ENCODE measurements around the gene B3GALT5. TPM values are rescaled to one million over a fixed set of nuclear protein-coding genes. Genes with fewer than 3 reads are reported as not detected.

B3GALT5 gene
- 1 to 10 TPM in 2 of 3 donors, not detected in 1; 2.3 to 2.9 TPM for total RNA-seq

- H3K36me3 ChIP-seq = no peaks in the 10 kb centered on the region
- no peak for DNase-seq (ENCODE audit: low spot score in 2 of 2)
- H3K4me1 ChIP-seq = no peaks in the 10 kb centered on the region
- H3K4me3 ChIP-seq = peak within 1 kb of the TSS in 2 of 3 donors; percentile 52 to 66
- intact Hi-C loops (cut with DNase I; ENCODE audit: low total_unique reads) = no loop called here
- TF ChIP-seq CTCF (IDR thresholded peaks at IDR 0.05) (no peak), POLR2AphosphoS5 (IDR thresholded peaks at IDR 0.05) (no peak), POLR2A (IDR thresholded peaks at IDR 0.05) (no peak)
- no peaks in the 10 kb centered on the region for H3K9me3 ChIP-seq
- H3K27ac ChIP-seq = no peak within 1 kb of the TSS
- peaks cover 0 to 14% of the 10 kb centered on the region in 2 donors for H3K27me3 ChIP-seq
These were observed at the start of gene B3GALT5 for GRCh38 chr21:39612233-39613040. B3GALT5 (plus strand) TSS chr21:39612940; CDS start chr21:39660560, 47,620 bp downstream.

- H3K9me3 ChIP-seq = no peaks in the 10 kb centered on the region
- H3K4me3 ChIP-seq = no peak overlapping the region
- TF ChIP-seq POLR2A (IDR thresholded peaks at IDR 0.05) (no peak), CTCF (IDR thresholded peaks at IDR 0.05) (no peak), POLR2AphosphoS5 (IDR thresholded peaks at IDR 0.05) (no peak)
- H3K27me3 ChIP-seq = no peaks in the 10 kb centered on the region
- H3K27ac ChIP-seq = peak overlapping the region; percentile 10 to 63
- intact Hi-C loops (cut with DNase I; ENCODE audit: low total_unique reads) = no loop called here
- no peaks in the 10 kb centered on the region for H3K36me3 ChIP-seq
- DNase-seq (ENCODE audit: low spot score in 2 of 2) = peak in 1 of 2 donors; percentile 56
- H3K4me1 ChIP-seq = no peaks in the 10 kb centered on the region
These were observed 48.5 kb upstream of the B3GALT5 start for GRCh38 chr21:39564200-39564599.

DNA sequence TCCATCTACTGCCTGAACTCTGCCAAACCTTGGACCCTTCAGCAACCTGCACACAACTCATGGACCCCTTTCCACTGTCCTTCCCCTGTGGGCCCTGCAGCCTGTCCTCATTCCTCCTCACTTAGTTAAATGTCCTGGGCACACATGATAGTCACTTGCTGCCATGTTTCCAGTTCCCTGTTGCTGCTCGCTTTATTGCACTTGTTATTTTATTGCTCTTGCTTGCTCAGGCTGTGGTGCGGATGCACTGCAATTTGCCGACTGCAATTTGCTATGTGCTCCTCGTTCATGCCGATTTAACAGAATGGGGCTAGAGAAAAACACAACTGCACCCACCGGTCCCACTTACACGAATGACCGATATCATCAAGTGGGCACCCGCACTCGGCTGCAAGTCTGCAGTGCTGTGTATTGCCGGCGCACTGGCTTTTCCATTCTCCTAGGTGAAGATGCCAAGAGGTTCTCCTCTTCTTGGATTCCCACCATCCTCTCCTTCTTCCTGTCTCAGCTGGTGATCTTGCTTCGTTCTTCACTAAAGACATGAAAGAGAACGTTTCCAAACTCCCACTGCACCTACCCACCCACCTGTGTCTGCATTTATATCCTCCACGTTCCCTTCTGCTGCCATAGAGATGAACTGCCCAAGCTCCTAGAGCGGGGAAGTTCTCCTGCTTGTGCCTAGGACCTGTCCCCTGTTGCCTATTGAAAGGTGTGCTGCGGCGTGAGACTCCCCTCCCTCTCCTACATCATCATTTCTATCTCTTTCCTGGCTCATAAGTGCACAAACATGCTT lies 45.4 kb upstream of the B3GALT5 start:
- intact Hi-C loops (cut with DNase I; ENCODE audit: low total_unique reads) = no loop called here

GRCh38 chr21:39568361-39568760 lies 44.4 kb upstream of the B3GALT5 start:
- intact Hi-C loops (cut with DNase I; ENCODE audit: low total_unique reads) = no loop called here
- no peak for TF ChIP-seq POLR2A (IDR thresholded peaks at IDR 0.05)
- no peak for DNase-seq (ENCODE audit: low spot score in 2 of 2)
- Histone ChIP-seq H3K4me3 (no peak overlapping the region), H3K9me3 (no peaks in the 10 kb centered on the region), H3K27me3 (no peaks in the 10 kb centered on the region), H3K4me1 (no peaks in the 10 kb centered on the region), H3K27ac (no peak overlapping the region), H3K36me3 (no peaks in the 10 kb centered on the region)

More for the DNA sequence above, 45.4 kb upstream of the B3GALT5 start:
- TF ChIP-seq CTCF (IDR thresholded peaks at IDR 0.05) (no peak), POLR2AphosphoS5 (IDR thresholded peaks at IDR 0.05) (no peak), POLR2A (IDR thresholded peaks at IDR 0.05) (no peak)
- no peaks in the 10 kb centered on the region for H3K4me1 ChIP-seq
- DNase-seq (ENCODE audit: low spot score in 2 of 2) = no peak
- no peak overlapping the region for H3K4me3 ChIP-seq
- H3K27ac ChIP-seq = no peak overlapping the region
- H3K27me3 ChIP-seq = no peaks in the 10 kb centered on the region
- no peaks in the 10 kb centered on the region for H3K9me3 ChIP-seq
- no peaks in the 10 kb centered on the region for H3K36me3 ChIP-seq

DNA sequence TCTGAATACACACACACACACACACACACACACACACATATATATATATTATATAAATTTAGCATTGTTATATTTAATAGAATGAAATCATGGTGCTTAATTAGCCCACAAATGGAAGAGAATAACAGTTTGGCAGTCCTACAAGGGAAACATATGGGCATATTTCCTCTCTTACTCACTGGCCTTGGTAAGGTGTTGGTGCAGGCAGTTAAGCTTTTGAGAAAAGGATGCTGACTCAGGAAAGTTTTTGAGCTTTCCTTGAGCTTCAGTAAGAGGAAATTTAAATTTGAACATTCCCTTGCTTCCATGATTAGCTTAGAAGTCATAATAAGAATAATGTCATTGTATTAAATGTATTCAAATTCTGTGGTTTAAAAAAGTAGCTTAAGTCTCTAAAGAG lies 37.0 kb upstream of the B3GALT5 start:
- TF ChIP-seq CTCF (IDR thresholded peaks at IDR 0.05) (no peak), POLR2AphosphoS5 (IDR thresholded peaks at IDR 0.05) (no peak), POLR2A (IDR thresholded peaks at IDR 0.05) (no peak)
- Histone ChIP-seq H3K4me3 (no peak overlapping the region), H3K27me3 (no peaks in the 10 kb centered on the region), H3K27ac (no peak overlapping the region), H3K4me1 (no peaks in the 10 kb centered on the region), H3K9me3 (no peaks in the 10 kb centered on the region), H3K36me3 (no peaks in the 10 kb centered on the region)
- intact Hi-C loops (cut with DNase I; ENCODE audit: low total_unique reads) = no loop called here
- no peak for DNase-seq (ENCODE audit: low spot score in 2 of 2)

Data from breast epithelium (tissue), 4 donors.